CD4-positive, alpha-beta T cell treated with Interleukin-15 for 4 hours (primary cell): ENCODE results near the gene ALDH18A1.
A peak's percentile ranks its signal among the peaks of the same experiment; 100 is the strongest.

Experiments
- DNase-seq: peaks from one replicate; pipeline ENCODE4 v3.0.0-alpha.2; 2020; ENCODE audit warnings: low spot score

ALDH18A1 gene

DNA sequence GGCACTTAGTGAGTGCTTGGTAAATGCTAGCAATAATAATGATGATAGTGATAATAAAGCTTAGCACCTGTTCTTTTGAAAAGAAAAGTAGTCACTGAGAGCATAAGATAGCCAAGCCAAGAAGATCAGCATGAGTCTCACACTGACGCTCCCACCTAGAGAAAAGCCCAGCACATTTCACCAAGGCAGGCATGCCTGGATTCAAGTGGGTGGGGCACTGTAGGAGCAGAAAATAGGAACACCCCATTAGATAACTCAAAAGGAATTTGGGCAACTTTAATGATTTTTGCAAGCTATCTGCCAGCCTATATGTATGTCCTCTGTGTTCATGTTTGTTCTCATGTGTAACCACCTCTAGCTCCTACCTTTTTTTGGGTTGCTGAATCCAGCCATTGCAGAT, 77.2 kb downstream of the ALDH18A1 start:
- no peak for DNase-seq

DNA sequence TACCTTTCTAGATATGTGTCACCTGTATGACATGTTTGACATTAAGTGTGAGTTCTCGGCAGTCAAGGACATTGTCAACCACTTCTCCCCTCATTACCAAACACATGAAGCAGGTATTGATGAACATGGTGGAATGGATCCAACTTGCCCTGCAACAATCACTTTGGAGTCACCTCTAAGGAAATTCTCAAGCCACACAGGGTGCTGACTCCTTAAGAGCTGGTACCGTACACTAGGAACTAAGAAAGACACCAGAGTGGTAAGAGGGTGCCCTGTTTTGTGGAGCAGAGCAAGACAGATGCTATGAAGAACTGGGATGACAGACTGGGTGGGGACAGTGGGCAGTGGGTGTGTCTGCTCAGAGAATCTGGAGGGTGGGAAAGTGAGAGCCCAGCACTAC, 77.9 kb downstream of the ALDH18A1 start:
- no peak for DNase-seq

DNA sequence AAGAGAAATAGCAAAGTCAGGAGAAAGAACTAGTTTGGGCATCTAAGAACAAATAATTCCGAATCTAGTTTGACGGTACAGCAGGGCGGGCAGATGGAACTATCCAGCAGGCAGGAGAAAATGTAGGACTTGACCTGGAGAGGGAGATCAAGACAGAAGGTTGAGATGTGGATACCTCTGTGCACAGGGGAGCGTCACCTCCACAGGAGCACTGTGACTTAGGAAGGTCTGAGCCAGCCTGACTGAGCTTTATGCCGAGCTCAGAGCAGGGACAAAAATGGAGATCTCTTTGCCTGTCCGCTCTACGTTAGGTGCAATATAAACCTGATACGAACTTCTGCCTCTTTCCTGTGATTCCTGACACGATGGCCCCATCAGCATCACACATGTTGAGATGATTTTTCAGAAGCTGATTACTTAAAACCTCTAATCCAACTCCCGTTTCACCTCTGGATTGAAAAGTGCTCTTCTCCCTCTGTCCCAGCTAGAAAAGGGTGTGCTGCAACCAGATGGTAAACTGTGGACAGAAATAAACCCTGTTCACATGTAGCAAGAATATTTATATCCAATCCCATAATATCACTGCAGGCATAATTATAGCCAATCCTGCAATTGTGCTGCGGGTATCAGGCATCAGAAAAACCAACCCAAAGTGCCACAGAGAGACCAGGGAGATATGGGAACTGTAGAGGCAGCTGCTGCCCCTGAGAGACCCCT, 81.7 kb downstream of the ALDH18A1 start:
- DNase-seq, result no peak

DNA sequence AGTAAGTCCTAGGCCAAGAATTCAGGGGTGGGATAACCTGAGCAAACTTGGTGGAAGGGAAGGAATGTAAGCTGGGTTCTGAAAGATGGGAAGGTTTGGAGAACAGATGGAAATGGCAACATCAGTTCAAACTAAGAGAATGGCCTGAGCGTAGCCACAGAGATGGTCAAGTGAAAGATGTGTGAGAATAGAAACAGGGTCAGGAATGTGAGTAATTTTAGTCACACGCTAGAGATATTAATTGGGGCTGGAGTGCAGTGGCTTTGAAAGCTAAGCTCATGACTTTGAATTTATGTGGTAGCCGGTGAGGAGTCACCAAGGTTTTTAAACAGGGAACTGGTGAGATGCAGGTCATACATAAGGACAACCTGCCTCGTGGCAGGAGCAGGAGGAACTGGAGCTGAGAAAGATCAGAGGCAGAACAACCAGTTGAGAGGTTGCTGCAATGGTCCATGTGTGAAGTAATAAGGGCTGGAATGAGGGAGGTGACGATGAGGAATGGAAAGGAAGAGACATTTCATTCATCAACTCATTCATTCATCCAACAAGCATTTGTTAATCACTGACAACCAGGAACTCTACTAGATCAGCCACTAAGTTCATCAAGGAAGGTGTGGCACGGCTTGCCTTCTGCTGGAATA, 82.4 kb downstream of the ALDH18A1 start:
- DNase-seq, result no peak

DNA sequence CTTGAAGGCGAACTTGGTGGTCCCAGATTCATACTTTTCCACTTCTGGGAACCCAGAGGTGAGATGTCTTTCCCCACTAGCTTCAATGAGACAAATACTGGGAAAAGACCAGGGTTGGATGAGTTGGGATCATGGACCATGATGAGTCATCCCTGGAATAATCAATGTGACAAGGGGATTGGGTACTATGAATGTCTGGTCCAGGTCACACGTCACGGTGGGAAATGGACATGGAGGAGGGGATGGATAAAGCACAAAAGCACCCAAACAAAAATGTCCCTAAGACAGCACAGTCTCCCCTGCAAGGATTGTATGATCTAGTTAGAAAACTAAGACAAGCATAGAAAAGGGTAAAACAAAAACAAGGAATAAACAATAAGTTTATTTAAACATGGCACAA, 83.0 kb downstream of the ALDH18A1 start:
- DNase-seq, result no peak

DNA sequence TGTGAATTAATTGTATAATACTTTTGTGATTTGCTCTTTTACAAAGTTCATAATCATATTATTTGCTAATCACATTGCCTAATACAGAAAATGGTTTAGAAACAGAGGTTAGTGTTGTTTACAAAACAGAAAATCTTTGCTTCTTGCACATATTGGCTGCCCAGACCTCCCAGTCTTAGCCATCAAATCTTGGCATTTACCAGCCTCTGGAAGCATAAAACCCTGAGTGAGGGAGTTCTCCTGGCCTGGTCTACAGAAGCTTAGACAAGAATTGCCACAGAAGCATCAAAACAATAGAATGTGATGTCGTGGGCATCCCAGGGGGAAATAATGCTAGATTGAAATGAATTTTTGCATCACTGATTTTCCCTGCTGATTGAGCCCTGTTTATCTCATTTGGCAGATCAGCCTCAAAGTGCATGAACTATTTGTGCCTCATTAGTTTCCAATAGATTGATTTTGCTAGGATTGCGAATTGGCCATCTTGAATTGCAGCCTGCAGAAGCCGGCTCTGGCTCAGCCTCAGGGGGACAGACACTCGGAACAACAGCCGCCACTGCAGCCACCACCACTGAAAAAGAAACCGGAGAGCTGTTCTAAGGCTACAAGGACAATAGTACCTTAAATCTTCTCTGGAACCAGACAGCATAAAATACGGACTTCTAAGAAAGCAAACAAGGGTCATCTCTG, 84.2 kb downstream of the ALDH18A1 start:
- no peak for DNase-seq

DNA sequence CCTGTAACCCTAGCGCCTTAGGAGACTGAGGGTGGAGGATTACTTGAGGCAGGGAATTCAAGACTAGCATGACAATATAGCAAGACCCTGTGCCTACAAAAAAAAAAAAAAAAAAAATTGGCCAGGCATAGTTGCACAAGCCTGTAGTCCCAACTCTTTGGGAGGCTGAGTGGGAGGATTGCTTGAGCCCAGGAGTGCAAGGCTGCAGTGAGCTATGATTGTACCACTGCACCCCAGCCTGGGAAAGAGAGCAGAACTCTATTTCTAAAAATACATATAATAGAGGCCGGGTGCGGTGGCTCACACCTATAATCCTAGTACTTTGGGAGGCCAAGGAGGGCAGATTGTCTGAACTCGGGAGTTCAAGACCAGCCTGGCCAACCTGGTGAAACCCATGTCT, 85.1 kb downstream of the ALDH18A1 start:
- no peak for DNase-seq

DNA sequence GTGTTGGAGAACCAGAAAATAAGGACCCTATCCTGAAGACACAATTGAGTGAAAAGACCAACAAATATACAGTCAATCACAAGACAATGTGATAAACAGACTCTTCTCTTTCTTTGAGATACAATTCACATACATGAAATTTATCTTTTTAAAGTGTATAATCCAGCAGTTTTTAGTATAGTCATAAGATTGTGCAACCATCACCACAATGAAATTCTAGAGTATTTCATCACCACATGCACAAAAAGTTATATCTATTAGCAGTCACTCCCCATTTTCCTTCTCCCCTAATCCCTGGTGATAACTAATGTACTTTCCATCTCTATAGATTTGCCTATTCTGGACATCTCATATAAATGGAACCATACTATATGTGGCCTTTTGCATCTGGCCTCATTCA, 87.1 kb downstream of the ALDH18A1 start:
- DNase-seq, result no peak

DNA sequence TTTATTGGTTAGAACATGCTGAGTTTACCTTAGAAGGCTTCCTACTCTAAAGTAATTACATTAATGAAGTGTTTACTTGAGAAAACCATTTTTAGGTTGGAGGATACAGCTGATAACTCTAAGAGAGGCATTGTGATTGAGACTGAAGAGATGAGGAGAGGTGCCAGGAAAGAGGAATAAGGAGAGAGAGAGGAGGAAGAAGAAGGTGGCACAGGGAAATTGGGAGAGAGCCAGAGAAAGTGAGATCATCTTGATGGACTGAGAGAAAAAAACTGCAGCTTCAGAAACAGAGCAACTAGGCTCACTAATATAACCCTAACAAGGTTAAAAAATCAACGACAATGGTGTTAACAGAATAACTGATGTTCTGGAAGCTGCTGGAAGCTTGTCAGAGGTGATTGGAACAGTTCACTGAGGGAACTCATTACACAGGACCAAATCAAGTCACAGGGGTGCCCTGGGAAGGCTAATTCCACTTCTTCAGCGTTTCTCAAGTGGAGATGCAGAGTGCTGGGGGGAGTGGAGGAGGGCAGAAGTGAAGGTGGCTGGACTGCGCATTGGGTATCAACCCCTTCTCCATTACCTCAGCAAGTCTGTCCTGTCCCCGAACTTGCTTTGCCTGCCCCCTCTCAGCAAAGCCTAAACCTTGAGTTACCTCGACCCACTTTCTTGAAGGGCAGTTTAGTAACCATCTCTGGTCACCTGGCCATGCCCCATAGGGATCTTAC, 88.4 kb downstream of the ALDH18A1 start:
- no peak for DNase-seq

DNA sequence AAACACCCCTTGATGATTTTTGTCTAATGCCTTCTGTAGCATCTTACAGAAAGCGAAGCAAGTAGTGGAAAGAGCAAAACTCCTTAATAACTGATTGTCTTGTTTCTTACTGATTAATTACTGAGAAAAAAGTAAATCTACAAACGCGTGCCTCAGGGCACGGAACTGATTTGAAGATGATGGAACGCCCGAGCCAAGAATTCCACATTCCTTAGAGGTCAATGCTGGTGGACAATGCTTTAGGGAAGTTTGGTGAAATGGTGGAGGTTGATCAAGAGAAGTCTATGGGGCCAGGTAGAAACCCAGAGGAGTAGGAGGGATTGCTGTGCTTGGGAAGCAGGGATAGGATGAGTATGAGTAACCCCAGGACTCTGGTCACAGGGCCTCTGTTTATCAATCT, 90.4 kb downstream of the ALDH18A1 start:
- DNase-seq, result no peak

DNA sequence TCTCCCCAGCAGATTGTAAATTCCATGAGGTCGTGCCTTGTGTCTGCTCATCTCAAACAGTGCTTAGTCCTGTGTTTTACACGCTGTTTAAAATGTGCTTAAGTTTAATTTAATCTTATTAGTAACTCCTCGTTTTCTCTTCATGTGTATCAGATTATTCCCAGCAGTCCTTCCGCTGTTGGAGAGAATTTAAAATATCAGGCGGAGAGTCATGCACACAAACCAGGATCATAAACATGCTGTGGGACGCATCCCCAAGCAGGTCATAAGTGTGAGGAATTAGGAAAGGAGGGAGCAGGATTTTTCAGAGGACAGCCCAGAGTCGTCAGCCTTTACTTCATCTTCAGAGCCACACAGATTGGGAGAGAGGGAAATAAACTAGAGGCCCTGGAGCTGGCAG, 91.2 kb downstream of the ALDH18A1 start:
- no peak for DNase-seq

DNA sequence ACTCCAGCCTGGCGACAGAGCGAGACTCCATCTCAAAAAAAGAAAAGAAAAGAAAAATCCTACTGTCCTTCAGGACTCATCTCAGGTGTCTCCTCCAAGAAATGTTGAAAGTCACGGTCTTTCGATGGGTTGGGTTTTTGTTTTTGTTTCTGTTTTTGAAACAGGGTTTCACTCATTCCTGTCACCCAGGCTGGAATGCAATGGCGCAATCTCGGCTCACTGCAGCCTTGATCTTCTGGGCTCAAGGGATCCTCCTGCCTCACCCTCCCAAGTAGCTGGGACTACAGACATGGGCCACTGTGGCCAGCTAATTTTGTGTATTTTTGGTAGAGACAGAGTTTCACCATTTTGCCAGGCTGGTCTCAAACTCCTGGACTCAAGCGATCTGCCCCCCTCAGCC, 92.2 kb downstream of the ALDH18A1 start:
- no peak for DNase-seq

DNA sequence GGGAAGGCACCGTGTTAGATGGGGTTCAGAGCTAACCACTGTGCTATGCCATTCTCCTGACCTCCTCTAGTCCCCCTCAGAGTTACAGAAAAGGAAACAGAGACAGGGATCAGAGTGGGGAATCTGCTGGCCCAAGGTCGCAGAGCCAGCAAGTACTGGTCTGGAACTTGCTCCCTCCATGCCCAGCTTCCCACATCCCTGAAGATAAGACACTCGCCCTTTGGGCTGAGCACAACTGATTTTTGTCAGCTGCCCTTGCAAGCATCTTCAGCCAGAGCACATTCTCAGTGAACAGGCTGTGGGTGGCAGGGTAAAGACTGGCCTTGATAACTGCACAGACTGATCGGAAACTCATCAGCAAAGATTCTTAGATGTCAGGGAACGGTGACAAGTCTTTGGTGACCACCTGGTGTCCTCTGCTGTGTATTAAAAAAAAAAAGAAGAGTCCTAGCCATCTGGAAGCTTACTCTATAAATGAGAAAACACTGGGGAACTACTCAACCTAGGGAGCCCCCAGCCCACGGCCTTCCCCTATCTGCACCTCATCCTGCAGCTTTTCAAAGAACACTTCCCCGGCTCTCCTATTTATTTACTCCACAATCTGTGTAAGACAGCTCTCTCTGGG, 94.1 kb downstream of the ALDH18A1 start:
- no peak for DNase-seq

DNA sequence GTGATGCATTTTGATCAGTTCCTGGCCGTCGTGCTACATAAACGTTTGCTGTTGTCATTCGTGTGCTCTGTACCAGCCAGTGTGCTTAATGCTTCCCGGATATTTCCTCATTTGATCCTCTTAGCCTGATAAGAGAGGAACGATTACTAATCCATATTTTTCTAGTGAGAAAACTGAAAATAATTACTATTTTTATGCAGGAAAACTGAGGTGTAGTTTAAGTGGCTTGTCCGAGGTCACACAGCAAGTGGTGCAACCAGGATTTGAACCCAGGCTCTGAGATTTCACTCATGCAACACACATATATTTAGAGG, 94.7 kb downstream of the ALDH18A1 start:
- DNase-seq, result no peak

DNA sequence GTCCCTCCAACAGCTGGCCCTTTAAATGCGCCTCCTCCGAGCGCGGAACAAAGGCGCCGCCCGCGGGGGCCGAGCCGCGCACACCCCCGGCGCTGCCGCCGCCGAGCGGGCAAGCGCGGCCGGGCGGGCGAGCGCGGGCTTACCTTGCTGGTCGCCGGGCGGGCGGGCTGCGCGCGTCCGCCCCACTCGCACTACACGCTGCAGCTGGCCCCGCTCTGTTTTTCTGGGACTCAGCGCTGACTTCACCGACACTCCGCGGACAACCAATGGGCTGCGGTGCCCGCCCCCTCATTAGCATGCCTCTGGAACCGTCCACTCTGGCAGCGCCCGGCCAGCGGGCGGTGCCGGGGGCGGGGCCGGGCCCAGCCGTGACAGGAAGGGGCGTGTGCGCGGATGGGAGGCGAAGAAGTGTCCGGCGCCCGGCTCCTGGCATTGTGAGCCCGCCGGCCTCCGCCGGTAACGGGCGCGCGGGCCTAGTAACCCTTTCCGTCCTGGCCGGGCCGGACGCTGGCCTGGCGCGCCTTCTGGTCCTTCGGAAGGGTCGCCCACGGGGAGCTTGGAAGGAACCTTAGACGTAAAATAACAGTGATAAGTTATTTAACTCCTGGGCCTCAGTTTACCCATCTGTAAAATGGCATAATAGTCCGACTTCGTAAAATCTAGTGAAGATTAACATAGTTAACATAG, 95.2 kb downstream of the ALDH18A1 start, which contains the start of gene SORBS1:
Gene SORBS1, minus strand, starts transcription at position 195 of the 687 bp plus-strand sequence. CDS start 120,236 bp downstream, outside the sequence.
- peak; percentile 86 for DNase-seq

DNA sequence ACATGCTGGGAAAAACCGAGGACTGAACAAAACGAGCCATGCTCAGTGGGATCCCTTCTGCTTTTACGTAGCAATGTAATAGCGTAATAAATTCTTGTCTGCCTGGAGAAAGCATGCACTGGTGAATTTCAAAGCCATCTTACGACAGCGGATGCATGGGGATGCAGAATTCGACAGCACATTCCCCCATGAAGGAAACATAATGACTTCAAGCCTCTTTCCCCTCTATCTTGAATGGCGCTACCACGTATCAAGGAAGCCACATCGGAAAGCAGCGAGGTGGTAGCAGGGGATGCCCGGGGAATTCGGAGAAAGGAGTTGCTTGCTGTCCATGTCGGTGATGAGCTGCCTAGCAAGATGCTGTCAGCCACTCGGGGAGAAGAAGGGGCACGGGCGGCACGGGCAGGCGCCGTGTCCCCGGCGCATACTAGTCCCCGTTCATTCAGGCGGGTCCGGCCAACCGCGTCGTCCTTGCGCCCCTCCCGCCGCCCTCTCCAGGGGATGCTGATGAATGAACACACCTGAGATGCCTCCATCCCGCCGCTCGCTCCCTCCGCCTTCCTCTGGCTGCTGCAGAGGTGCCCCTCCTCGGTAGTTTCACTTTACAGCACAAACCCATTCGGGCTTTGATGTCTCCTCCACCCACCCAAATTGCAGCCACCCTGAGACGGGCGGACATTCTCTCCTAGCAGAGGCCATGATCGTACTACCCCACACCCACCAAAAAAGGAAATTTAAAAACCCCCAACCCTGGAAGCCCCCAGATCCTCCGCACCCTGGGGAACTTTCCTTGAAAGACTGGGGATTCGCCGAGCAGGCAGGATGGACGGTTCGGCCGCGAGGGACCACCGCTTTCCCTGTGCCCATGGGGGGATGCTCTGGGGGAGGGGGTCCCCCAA, 96.0 kb downstream of the ALDH18A1 start:
- DNase-seq, result peak; percentile 45

DNA sequence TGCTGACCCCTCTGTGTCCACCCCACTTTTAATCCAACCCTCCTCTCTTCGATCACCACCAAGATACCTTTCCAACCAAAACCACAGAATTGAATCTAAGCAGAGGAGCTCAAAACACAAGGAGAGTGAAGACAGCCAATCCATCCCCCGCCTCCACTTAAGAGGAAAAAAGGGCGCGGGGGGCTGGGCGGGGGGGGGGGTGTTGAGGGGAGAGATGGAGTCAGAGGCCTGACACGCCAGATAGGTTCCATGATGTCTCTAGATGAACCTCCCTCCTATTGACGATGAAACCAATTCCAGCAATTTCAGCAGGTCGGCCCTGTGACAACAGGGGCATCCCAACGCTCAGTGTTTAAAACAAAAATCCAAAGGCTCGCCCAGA, 96.6 kb downstream of the ALDH18A1 start:
- DNase-seq, result no peak

DNA sequence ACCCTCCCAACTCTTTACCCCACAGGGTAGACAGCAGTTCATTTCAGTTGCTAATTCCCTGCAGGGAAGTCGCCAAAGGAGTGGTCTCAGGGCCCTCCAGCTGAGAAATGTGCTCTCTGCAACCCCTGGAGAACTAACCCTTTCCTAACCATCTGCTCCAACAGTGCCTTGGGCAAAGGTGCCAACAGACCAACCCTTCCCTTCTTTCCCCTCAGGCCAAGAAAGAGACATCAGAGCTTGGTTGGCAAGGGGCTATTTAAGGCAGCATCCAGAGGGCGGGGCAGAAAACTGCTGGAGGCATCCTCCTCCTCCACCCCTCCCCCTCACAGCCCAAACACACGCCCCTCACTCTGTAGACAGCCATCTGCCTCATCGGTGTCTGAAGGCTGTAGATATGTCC, 97.0 kb downstream of the ALDH18A1 start:
- DNase-seq, result no peak

DNA sequence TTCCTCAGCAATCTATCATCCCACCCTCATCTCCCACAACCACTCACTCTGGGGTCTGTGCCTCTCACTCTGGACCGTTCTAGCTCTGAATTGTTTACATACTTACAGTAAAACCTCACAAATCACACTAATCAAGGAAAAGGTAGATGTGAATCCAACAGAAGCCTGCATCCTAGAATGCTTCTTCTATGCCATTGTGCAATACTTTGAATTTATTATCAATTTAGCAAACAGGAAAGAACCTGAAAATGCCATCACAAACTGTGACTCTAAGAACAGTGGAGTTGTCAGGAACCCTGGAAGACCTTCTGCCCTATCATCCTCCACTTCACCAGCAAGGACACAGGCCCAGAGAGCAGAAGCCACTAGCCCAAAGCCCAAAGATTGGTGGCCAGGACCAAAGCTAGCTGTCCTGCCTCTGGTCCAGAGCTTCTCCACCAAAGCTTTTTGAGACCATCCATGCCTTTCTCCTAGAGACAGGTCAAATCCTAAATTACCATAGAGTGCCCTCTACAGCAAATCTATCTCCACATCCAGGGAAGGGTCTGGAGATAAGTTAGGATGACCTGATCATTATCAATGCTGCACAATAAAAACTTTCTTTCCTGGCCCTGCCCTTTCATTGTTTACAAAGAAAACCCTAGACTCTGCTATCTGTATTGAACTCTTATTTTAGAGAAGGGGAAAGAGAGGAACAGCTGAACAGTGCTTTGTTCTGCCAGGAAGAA, 97.8 kb downstream of the ALDH18A1 start:
- no peak for DNase-seq
